WTC11 (cell line): ENCODE data around the gene SLC23A2. TPM values are rescaled to one million over a fixed set of nuclear protein-coding genes. Genes with fewer than 3 reads are reported as not detected.

Source experiments
- ATAC-seq: fragments of 200-7000 bp; cut with Tn5 transposase; 2 replicates; pipeline ENCODE4 v1.10.0; 2021; ENCODE audit warnings: mild to moderate bottlenecking, moderate library complexity
- CTCF ChIA-PET: fragments of 300-600 bp; sonication (Branson Sonifier 250); formaldehyde crosslinking; loops from one replicate; lab custom pipeline; 2021; ENCODE audit warnings: antibody characterized with exemption; lab: Charles Lee
- POLR2A ChIA-PET: fragments of 350-600 bp; sonication (Branson Sonifier 250); formaldehyde crosslinking; loops from one replicate; lab custom pipeline; 2021; ENCODE audit warnings: antibody characterized with exemption; lab: Charles Lee
- DNase-seq: peaks from one replicate; pipeline ENCODE4 v3.0.0; 2021; ENCODE audit warnings: low spot score
- H3K27ac Mint-ChIP-seq: 2 replicates; pipeline ENCODE4 v1.8.0; 2021; ENCODE audit warnings: mixed read lengths
- H3K27me3 Mint-ChIP-seq: 2 replicates; pipeline ENCODE4 v1.8.0; 2021; ENCODE audit warnings: low read depth, mild to moderate bottlenecking, moderate library complexity, mixed read lengths
- H3K36me3 Mint-ChIP-seq: 2 replicates; pipeline ENCODE4 v1.8.0; 2021; ENCODE audit warnings: mixed read lengths
- H3K4me1 Mint-ChIP-seq: 2 replicates; pipeline ENCODE4 v1.8.0; 2022; ENCODE audit warnings: mixed read lengths
- H3K4me3 Mint-ChIP-seq: 2 replicates; pipeline ENCODE4 v1.8.0; 2021; ENCODE audit warnings: mild to moderate bottlenecking, moderate library complexity, mixed read lengths
- H3K9me3 Mint-ChIP-seq: 2 replicates; pipeline ENCODE4 v1.8.0; 2021; ENCODE audit warnings: mixed read lengths
- AR ChIP-seq: fragments of 250-450 bp; sonication (Bioruptor Pico); IDR thresholded peaks from 2 replicates; pipeline ENCODE4 v1.9.0; 2021; ENCODE audit warnings: mild to moderate bottlenecking
- ARID4B ChIP-seq: sonication (generic); formaldehyde crosslinking; IDR thresholded peaks from 2 replicates; pipeline ENCODE4 v1.8.0; 2023; ENCODE audit warnings: missing genetic modification reagents, mild to moderate bottlenecking, borderline replicate concordance
- CREM ChIP-seq: sonication (generic); formaldehyde crosslinking; IDR thresholded peaks from 2 replicates; pipeline ENCODE4 v1.8.1; 2022; ENCODE audit warnings: mild to moderate bottlenecking, missing genetic modification reagents, moderate library complexity
- CTCF ChIP-seq: fragments of 200-600 bp; IDR thresholded peaks from 2 replicates; pipeline ENCODE4 v1.8.0; 2022; ENCODE audit warnings: antibody characterized with exemption
- ERG ChIP-seq: fragments of 250-450 bp; sonication (Bioruptor Pico); IDR thresholded peaks from 2 replicates; pipeline ENCODE4 v1.8.0; 2021; ENCODE audit warnings: mild to moderate bottlenecking
- FOXK1 ChIP-seq: sonication (generic); formaldehyde crosslinking; IDR thresholded peaks from 2 replicates; pipeline ENCODE4 v1.8.0; 2022; ENCODE audit warnings: mild to moderate bottlenecking, moderate library complexity, missing genetic modification reagents
- FOXP1 ChIP-seq: sonication (generic); formaldehyde crosslinking; IDR thresholded peaks from 2 replicates; pipeline ENCODE4 v1.8.0; 2022; ENCODE audit warnings: missing genetic modification reagents, mild to moderate bottlenecking, moderate library complexity, borderline replicate concordance
- PRRX2 ChIP-seq: fragments of 250-450 bp; sonication (Bioruptor Pico); IDR thresholded peaks from 2 replicates; pipeline ENCODE4 v1.8.0; 2021; ENCODE audit warnings: mild to moderate bottlenecking
- SMAD4 ChIP-seq: sonication (generic); formaldehyde crosslinking; IDR thresholded peaks from 2 replicates; pipeline ENCODE4 v1.8.0; 2022; ENCODE audit warnings: mild to moderate bottlenecking, missing genetic modification reagents
- SP1 ChIP-seq: sonication (generic); formaldehyde crosslinking; conservative IDR thresholded peaks from 2 replicates; pipeline ENCODE4 v1.8.1; 2022; ENCODE audit warnings: missing genetic modification reagents
- ZMAT4 ChIP-seq: fragments of 250-450 bp; sonication (Bioruptor Pico); IDR thresholded peaks from 2 replicates; pipeline ENCODE4 v1.9.0; 2021; ENCODE audit warnings: mild to moderate bottlenecking
- ZNF281 ChIP-seq: sonication (generic); formaldehyde crosslinking; IDR thresholded peaks from 2 replicates; pipeline ENCODE4 v1.8.0; 2023; ENCODE audit warnings: mild to moderate bottlenecking, missing genetic modification reagents
- ZNF317 ChIP-seq: sonication (generic); formaldehyde crosslinking; IDR thresholded peaks from 2 replicates; pipeline ENCODE4 v1.8.1; 2023; ENCODE audit warnings: low read depth, mild to moderate bottlenecking, moderate library complexity, missing genetic modification reagents, borderline replicate concordance
- ZNF423 ChIP-seq: fragments of 250-450 bp; sonication (Bioruptor Pico); IDR thresholded peaks from 2 replicates; pipeline ENCODE4 v2.1.2; 2022; ENCODE audit warnings: mild to moderate bottlenecking, moderate library complexity
- total RNA-seq: library from RNA; stranded (reverse); gene quantifications from 3 replicates; pipeline ENCODE4 v1.2.3, GENCODE V29; 2021
- TF ChIP-seq, protein P1 (sequence below): sonication (generic); formaldehyde crosslinking; IDR thresholded peaks from 2 replicates; pipeline ENCODE4 v1.8.1; 2023; ENCODE audit warnings: mild to moderate bottlenecking, missing genetic modification reagents, borderline replicate concordance
- TF ChIP-seq, protein P2 (sequence below): fragments of 250-450 bp; sonication (Bioruptor Pico); conservative IDR thresholded peaks from 2 replicates; pipeline ENCODE4 v1.9.0; 2021; ENCODE audit warnings: mild to moderate bottlenecking

Gene SLC23A2
- total RNA-seq, 1 experiment from 2014 or later, result 14.5 TPM

DNA sequence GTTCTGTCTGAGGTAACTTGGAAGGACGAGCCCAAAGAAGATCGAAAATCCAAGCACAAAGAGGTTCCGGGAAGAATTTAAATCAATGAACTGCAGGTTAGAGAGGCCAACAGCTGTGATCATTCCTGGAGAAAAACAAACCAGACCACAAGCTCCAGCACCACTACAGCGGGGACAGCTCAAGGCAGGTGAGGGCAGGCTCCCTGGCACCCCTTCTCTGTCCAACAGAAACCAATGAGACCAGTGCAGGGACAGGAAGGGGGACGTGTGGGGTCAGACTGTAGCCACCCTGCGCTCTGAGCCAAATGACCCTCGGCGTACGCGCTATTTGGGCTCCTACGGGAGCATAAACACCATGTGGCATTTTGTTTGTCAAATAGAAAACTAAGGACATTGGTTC is 139.3 kb downstream of the SLC23A2 start:
- peaks cover 36% of the 10 kb centered on the region for H3K36me3 Mint-ChIP-seq
- no peaks in the 10 kb centered on the region for H3K9me3 Mint-ChIP-seq
- CTCF ChIA-PET, result interaction anchor here (1.3 kb wide), 1 partner anchor 94 kb away, joined by 3 read pairs; no protein-coding TSS in a partner anchor
- TF ChIP-seq ERG (CRISPR knock-in tag) (no peak), PRRX2 (CRISPR knock-in tag) (no peak), ZNF317 (CRISPR knock-in tag) (no peak), FOXK1 (CRISPR knock-in tag) (no peak), SMAD4 (CRISPR knock-in tag) (no peak), ARID4B (CRISPR knock-in tag) (no peak), CTCF (no peak), FOXP1 (no peak), ZNF281 (CRISPR knock-in tag) (no peak), AR (CRISPR knock-in tag) (no peak), SP1 (no peak), ZNF423 (CRISPR knock-in tag) (no peak), ZMAT4 (CRISPR knock-in tag) (no peak), CREM (CRISPR knock-in tag) (no peak)
- TF ChIP-seq, protein P1, sequence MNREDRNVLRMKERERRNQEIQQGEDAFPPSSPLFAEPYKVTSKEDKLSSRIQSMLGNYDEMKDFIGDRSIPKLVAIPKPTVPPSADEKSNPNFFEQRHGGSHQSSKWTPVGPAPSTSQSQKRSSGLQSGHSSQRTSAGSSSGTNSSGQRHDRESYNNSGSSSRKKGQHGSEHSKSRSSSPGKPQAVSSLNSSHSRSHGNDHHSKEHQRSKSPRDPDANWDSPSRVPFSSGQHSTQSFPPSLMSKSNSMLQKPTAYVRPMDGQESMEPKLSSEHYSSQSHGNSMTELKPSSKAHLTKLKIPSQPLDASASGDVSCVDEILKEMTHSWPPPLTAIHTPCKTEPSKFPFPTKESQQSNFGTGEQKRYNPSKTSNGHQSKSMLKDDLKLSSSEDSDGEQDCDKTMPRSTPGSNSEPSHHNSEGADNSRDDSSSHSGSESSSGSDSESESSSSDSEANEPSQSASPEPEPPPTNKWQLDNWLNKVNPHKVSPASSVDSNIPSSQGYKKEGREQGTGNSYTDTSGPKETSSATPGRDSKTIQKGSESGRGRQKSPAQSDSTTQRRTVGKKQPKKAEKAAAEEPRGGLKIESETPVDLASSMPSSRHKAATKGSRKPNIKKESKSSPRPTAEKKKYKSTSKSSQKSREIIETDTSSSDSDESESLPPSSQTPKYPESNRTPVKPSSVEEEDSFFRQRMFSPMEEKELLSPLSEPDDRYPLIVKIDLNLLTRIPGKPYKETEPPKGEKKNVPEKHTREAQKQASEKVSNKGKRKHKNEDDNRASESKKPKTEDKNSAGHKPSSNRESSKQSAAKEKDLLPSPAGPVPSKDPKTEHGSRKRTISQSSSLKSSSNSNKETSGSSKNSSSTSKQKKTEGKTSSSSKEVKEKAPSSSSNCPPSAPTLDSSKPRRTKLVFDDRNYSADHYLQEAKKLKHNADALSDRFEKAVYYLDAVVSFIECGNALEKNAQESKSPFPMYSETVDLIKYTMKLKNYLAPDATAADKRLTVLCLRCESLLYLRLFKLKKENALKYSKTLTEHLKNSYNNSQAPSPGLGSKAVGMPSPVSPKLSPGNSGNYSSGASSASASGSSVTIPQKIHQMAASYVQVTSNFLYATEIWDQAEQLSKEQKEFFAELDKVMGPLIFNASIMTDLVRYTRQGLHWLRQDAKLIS (CRISPR knock-in tag), result no peak
- TF ChIP-seq, protein P2, sequence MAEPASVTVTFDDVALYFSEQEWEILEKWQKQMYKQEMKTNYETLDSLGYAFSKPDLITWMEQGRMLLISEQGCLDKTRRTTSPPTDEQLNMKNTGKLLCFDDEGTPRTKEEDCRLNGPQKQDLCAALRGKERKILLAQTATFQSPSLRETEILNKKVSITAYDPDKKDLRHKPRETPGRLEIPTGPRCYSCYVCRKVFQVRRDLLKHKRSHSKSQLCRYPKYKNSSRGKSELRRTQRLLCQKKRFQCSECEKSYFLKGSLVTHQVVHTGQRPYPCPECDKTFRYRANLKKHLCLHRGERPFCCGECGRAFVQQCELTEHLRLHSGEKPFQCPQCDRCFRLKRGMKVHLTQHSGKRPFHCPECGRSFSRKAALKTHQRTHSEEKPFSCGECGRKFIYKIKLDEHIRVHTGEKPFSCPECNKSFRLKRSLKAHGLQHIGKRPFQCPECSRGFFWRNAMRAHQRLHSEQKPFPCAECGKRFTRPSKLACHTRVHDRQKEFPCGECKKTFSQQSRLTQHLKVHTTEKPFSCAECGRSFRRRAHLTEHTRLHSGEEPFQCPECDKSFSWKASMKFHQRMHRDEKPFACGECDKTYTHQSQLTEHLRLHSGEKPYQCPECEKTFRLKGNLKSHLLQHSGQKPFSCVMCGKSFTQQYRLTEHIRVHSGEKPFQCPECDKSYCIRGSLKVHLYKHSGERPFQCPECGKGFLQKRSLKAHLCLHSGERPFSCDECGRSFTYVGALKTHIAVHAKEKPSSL (CRISPR knock-in tag), result no peak
- no peak for ATAC-seq
- no peak overlapping the region for H3K4me3 Mint-ChIP-seq
- no peak for DNase-seq
- no peaks in the 10 kb centered on the region for H3K4me1 Mint-ChIP-seq
- no peaks in the 10 kb centered on the region for H3K27me3 Mint-ChIP-seq
- no peak overlapping the region for H3K27ac Mint-ChIP-seq
- POLR2A ChIA-PET, result no interaction called here
